22Rv1 (cell line): ENCODE results near the gene REV1.

ENCODE experiments used
- H3K27ac ChIP-seq: fragments of 450-650 bp; 2 replicates; pipeline ENCODE4 v1.5.1; 2017
- ZFX ChIP-seq: fragments of 450-650 bp; IDR thresholded peaks from 2 replicates; pipeline ENCODE4 v1.6.1; 2017; ENCODE audit warnings: antibody characterized with exemption, borderline replicate concordance
- TF ChIP-seq, protein P1 (sequence below): fragments of 450-650 bp; IDR thresholded peaks from 2 replicates; pipeline ENCODE4 v1.5.1; 2017; ENCODE audit warnings: mild to moderate bottlenecking

The REV1 gene

DNA sequence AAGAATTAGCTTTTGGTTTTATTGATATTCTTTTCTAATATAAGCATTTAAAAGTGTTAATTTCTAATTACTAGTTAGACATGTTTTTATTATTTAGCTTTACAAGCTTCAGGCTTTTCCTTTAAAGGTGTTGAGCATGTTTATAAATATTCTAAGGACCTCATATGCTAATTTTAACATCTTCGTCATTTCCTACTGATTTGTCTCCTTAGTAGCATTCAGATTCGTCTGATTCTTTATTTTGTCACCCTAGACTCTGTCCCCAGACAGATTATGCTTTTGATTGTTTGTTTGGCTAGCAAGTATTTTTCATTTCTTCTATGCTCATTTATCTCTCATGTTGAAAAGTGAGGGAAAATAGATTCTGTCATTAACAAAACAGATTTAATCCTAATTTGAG lies 100.9 kb downstream of the REV1 start:
- no peak for TF ChIP-seq ZFX
- TF ChIP-seq, protein P1, sequence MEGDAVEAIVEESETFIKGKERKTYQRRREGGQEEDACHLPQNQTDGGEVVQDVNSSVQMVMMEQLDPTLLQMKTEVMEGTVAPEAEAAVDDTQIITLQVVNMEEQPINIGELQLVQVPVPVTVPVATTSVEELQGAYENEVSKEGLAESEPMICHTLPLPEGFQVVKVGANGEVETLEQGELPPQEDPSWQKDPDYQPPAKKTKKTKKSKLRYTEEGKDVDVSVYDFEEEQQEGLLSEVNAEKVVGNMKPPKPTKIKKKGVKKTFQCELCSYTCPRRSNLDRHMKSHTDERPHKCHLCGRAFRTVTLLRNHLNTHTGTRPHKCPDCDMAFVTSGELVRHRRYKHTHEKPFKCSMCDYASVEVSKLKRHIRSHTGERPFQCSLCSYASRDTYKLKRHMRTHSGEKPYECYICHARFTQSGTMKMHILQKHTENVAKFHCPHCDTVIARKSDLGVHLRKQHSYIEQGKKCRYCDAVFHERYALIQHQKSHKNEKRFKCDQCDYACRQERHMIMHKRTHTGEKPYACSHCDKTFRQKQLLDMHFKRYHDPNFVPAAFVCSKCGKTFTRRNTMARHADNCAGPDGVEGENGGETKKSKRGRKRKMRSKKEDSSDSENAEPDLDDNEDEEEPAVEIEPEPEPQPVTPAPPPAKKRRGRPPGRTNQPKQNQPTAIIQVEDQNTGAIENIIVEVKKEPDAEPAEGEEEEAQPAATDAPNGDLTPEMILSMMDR, result no peak
- H3K27ac ChIP-seq, result no peak overlapping the region

DNA sequence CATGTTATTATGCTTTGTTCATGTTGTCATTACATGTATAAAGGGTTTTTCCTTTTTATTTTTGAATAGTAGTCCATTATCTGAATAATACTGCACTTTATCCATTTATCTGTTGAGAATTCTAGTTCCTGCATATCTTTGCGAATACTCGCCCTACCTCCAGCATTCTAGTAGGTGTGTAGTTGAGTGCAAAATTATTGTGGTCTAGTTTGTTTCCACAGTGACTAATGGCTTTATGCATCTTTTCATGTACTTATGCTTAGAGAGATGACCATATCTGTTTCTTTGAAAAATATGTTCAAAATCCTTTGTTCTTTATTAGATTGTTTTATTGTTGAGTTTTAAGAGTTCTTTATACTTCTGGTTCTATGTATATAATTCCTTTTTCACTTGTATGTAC lies 103.8 kb downstream of the REV1 start:
- TF ChIP-seq ZFX, result no peak
- TF ChIP-seq, protein P1, result no peak
- H3K27ac ChIP-seq, result no peak overlapping the region

DNA sequence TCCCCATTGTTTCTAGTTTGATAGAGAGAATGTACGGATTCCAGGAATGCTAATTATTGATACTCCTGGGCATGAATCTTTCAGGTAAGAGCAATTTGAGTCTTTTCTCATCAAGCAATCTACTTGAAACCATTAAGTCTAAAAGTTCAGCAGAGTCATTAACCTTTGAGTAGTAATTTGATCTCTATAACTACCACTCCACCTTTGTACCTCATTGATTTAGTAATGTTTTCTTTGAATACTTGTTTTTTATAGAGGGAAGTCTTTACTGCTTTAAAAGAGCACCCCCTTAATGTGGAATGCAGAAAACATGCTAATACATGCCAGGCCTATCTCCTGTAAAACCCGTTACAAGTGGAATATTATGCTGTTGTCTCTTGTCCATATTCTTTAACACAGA lies 107.7 kb downstream of the REV1 start:
- no peak overlapping the region for H3K27ac ChIP-seq
- TF ChIP-seq ZFX, result no peak
- TF ChIP-seq, protein P1, result no peak

DNA sequence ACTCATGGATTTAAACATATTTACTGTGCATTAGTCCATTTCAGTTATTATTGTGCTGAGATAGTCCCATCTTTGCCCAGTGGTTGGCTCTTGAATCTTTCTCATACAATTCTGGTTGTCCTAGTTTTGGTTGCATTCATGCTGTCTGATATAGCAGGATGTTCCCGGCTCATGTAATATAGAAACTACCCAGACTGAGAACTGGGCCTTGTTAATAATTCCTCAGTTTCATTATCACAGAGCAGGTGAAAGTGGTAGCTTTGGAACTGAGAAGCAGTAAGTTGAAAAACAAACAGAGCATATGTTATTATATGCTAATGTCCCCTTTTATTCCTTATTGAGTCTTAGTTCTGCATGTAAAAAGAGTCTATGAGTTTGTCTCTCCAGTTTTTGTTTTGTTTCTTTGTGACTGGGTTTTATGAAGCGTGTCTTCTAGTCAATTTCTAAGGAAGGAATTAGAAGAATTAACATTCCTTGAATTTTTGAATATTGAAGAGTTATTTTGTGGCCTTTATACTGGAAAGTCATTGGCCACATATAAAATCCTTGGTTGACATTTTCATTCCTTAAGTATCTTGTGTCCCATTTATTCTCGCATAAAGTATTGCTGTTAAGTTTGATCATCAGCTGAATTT lies 109.3 kb downstream of the REV1 start:
- no peak overlapping the region for H3K27ac ChIP-seq
- TF ChIP-seq ZFX, result no peak
- TF ChIP-seq, protein P1, result no peak

DNA sequence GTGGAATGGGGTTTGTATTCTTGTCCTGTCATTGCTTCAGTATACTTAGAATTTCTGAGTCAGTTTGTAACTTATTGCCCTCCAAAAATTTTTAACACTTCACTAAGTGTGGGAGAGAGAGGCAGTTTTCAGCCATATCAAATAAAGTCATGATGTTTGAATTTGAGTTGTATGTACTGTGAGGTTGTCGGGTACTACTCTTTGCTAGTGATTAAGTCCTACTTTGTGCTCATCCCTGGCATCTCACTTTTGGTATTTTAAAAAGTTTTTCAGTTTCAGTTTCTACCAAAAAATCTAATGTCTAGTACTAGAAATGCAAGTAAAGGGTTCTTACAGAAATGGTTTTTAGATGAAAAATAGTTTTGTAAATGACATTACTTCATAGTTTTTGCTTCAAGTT lies 111.9 kb downstream of the REV1 start:
- TF ChIP-seq, protein P1, result no peak
- TF ChIP-seq ZFX, result no peak
- no peak overlapping the region for H3K27ac ChIP-seq

DNA sequence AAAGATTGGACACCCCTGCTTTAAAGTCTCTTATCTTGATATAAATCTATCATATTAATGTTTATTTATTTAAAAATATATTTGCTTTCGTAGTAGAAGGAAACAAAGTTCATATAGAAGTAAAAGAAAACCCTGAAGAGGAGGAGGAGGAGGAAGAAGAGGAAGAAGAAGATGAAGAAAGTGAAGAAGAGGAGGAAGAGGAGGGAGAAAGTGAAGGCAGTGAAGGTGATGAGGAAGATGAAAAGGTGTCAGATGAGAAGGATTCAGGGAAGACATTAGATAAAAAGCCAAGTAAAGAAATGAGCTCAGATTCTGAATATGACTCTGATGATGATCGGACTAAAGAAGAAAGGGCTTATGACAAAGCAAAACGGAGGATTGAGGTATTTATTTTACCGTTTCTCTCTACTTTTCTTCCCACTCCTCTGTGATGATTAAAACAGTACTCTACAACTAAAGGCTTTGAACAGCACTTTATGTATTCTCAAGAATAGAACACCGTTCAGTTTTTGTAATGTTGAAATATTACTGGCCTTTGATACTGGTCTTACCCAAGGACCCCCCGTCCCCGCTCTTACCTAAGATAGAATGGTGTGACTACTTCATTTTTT lies 113.5 kb downstream of the REV1 start:
- no peak for TF ChIP-seq ZFX
- TF ChIP-seq, protein P1, result no peak

DNA sequence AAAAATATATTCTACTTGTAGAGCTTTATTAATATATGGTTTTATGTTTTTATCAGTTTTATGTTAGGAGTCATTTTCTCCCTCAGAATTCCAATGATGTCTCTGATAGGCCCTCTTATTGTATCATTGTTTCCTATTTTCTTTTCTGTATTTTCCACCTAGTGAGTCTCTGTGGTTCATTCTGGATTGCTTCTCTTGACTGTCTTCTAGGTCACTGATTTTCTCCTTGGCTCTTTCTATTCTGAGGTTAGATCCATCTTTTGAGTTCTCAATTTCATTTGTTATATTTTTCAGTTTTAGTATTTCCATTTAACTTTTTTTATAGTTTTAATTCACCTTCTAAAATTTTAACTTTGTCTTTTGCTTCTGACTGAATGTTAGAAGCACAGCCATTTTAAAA lies 115.1 kb downstream of the REV1 start:
- TF ChIP-seq, protein P1, result no peak
- TF ChIP-seq ZFX, result no peak
- H3K27ac ChIP-seq, result no peak overlapping the region

More for the DNA sequence above, 113.5 kb downstream of the REV1 start:
- H3K27ac ChIP-seq, result no peak overlapping the region
